HG02678 (cell line): ENCODE measurements around the gene DDX49.
"Not testable (repeated sequence)": the region's sequence is repeated elsewhere in the genome, so short reads cannot be mapped to it uniquely, and the experiment has no call there.

Experiments
- ATAC-seq: cut with Tn5 transposase; IDR thresholded peaks from one replicate; pipeline ENCODE4 v1.9.1; 2021; ENCODE audit warnings: mild to moderate bottlenecking, moderate library complexity; ENCODE audit not compliant: unreplicated experiment

The DDX49 gene

GRCh38 chr19:18895038-18895823, 24.3 kb upstream of the DDX49 start:
- no peak for ATAC-seq

- no peak for ATAC-seq
Observed at GRCh38 chr19:18895824-18896341, 23.6 kb upstream of the DDX49 start, which contains the start of gene CERS1. Gene CERS1, minus strand, starts transcription at chr19:18896158. Its CDS starts 86 bp downstream, at chr19:18896072.

GRCh38 chr19:18896421-18896841, 23.1 kb upstream of the DDX49 start:
- ATAC-seq: no peak

- no peak for ATAC-seq
Observed at GRCh38 chr19:18897094-18898029, 22.2 kb upstream of the DDX49 start.

- no peak for ATAC-seq
Observed at GRCh38 chr19:18898081-18898606, 21.4 kb upstream of the DDX49 start.

GRCh38 chr19:18898607-18899408, 20.7 kb upstream of the DDX49 start:
- ATAC-seq: no peak

GRCh38 chr19:18899624-18900560, 19.6 kb upstream of the DDX49 start:
- no peak for ATAC-seq

GRCh38 chr19:18900700-18901481, 18.6 kb upstream of the DDX49 start:
- ATAC-seq: no peak

GRCh38 chr19:18901491-18901890, 18.0 kb upstream of the DDX49 start:
- no peak for ATAC-seq

GRCh38 chr19:18902519-18902918, 17.0 kb upstream of the DDX49 start:
- ATAC-seq: not testable (repeated sequence)

GRCh38 chr19:18903156-18904037, 16.1 kb upstream of the DDX49 start:
- ATAC-seq: no peak

- ATAC-seq: no peak
Observed at GRCh38 chr19:18904334-18905057, 15.0 kb upstream of the DDX49 start.

GRCh38 chr19:18905058-18905456, 14.5 kb upstream of the DDX49 start:
- ATAC-seq: no peak

- ATAC-seq: no peak
Observed at GRCh38 chr19:18905513-18906236, 13.8 kb upstream of the DDX49 start.

- no peak for ATAC-seq
Observed at GRCh38 chr19:18906605-18907519, 12.7 kb upstream of the DDX49 start.
